ENCODE measurements around the gene PPL. TPM values are rescaled to one million over a fixed set of nuclear protein-coding genes. Genes with fewer than 3 reads are reported as not detected.
A peak's percentile ranks its signal among the peaks of the same experiment; 100 is the strongest.

PPL gene
- total RNA-seq, 1 donor: 27.1 TPM

- TF ChIP-seq, protein P1, sequence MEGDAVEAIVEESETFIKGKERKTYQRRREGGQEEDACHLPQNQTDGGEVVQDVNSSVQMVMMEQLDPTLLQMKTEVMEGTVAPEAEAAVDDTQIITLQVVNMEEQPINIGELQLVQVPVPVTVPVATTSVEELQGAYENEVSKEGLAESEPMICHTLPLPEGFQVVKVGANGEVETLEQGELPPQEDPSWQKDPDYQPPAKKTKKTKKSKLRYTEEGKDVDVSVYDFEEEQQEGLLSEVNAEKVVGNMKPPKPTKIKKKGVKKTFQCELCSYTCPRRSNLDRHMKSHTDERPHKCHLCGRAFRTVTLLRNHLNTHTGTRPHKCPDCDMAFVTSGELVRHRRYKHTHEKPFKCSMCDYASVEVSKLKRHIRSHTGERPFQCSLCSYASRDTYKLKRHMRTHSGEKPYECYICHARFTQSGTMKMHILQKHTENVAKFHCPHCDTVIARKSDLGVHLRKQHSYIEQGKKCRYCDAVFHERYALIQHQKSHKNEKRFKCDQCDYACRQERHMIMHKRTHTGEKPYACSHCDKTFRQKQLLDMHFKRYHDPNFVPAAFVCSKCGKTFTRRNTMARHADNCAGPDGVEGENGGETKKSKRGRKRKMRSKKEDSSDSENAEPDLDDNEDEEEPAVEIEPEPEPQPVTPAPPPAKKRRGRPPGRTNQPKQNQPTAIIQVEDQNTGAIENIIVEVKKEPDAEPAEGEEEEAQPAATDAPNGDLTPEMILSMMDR (IDR thresholded peaks at IDR 0.05; ENCODE audit: extremely low read depth, low read depth, low read length): no peak
- Histone ChIP-seq H2AFZ (ENCODE audit: low read length) (no peak overlapping the region), H3K4me1 (ENCODE audit: insufficient read depth, low read length) (no peaks in the 10 kb centered on the region), H3K9me3 (ENCODE audit: low read depth, low read length) (no peaks in the 10 kb centered on the region), H3K79me2 (ENCODE audit: insufficient read depth, low read length) (no peaks in the 10 kb centered on the region), H3K27me3 (ENCODE audit: insufficient read depth, low read length) (peaks cover 4% of the 10 kb centered on the region), H4K20me1 (ENCODE audit: insufficient read depth, low read length) (peaks cover 3% of the 10 kb centered on the region), H3K4me2 (ENCODE audit: insufficient read depth, low read length) (no peak overlapping the region), H3K27ac (ENCODE audit: low read depth, low read length) (no peak overlapping the region), H3K36me3 (ENCODE audit: insufficient read depth, low read length) (peaks cover 1% of the 10 kb centered on the region), H3K4me3 (ENCODE audit: insufficient read depth, low read length) (no peak overlapping the region)
- peak; percentile 91 for DNase-seq (ENCODE audit: insufficient read length, low spot score, missing footprints)
Measured at GRCh38 chr16:4892361-4893102, 44.4 kb downstream of the PPL start.

DNA sequence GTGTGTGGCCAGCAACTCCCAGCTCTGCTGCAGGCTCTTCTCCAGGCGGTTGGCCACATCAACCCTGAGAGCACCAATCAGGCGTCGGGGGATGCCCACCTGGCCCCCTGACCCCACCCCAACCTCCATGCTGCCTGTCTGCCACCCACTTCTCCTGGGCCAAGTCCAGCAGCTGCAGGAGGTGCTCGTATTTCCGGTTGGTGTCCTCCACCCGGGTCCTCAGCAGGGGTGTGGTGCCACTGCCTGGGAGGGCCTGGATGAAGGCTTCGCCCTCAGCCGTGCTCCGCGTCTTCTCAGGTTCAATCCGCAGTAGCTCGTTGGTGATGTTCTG is 45.1 kb downstream of the PPL start:
- Histone ChIP-seq H3K4me2 (ENCODE audit: insufficient read depth, low read length) (no peak overlapping the region), H4K20me1 (ENCODE audit: insufficient read depth, low read length) (peaks cover 3% of the 10 kb centered on the region), H2AFZ (ENCODE audit: low read length) (no peak overlapping the region), H3K4me1 (ENCODE audit: insufficient read depth, low read length) (no peaks in the 10 kb centered on the region), H3K4me3 (ENCODE audit: insufficient read depth, low read length) (no peak overlapping the region), H3K79me2 (ENCODE audit: insufficient read depth, low read length) (no peaks in the 10 kb centered on the region), H3K27me3 (ENCODE audit: insufficient read depth, low read length) (peaks cover 4% of the 10 kb centered on the region), H3K36me3 (ENCODE audit: insufficient read depth, low read length) (peaks cover 8% of the 10 kb centered on the region), H3K27ac (ENCODE audit: low read depth, low read length) (no peak overlapping the region), H3K9me3 (ENCODE audit: low read depth, low read length) (no peaks in the 10 kb centered on the region)
- no peak for DNase-seq (ENCODE audit: insufficient read length, low spot score, missing footprints)
- TF ChIP-seq, protein P1 (IDR thresholded peaks at IDR 0.05; ENCODE audit: extremely low read depth, low read depth, low read length): no peak

GRCh38 chr16:4891097-4891885 is 45.7 kb downstream of the PPL start:
- no peaks in the 10 kb centered on the region for H3K4me1 ChIP-seq (ENCODE audit: insufficient read depth, low read length)
- DNase-seq (ENCODE audit: insufficient read length, low spot score, missing footprints): peak; percentile 81
- H4K20me1 ChIP-seq (ENCODE audit: insufficient read depth, low read length): peaks cover 3% of the 10 kb centered on the region
- H3K79me2 ChIP-seq (ENCODE audit: insufficient read depth, low read length): no peaks in the 10 kb centered on the region
- no peak overlapping the region for H3K27ac ChIP-seq (ENCODE audit: low read depth, low read length)
- H3K27me3 ChIP-seq (ENCODE audit: insufficient read depth, low read length): peaks cover 4% of the 10 kb centered on the region
- H3K9me3 ChIP-seq (ENCODE audit: low read depth, low read length): no peaks in the 10 kb centered on the region
- TF ChIP-seq, protein P1 (IDR thresholded peaks at IDR 0.05; ENCODE audit: extremely low read depth, low read depth, low read length): no peak
- no peak overlapping the region for H3K4me2 ChIP-seq (ENCODE audit: insufficient read depth, low read length)
- H2AFZ ChIP-seq (ENCODE audit: low read length): no peak overlapping the region
- no peak overlapping the region for H3K4me3 ChIP-seq (ENCODE audit: insufficient read depth, low read length)
- H3K36me3 ChIP-seq (ENCODE audit: insufficient read depth, low read length): peaks cover 12% of the 10 kb centered on the region

DNA sequence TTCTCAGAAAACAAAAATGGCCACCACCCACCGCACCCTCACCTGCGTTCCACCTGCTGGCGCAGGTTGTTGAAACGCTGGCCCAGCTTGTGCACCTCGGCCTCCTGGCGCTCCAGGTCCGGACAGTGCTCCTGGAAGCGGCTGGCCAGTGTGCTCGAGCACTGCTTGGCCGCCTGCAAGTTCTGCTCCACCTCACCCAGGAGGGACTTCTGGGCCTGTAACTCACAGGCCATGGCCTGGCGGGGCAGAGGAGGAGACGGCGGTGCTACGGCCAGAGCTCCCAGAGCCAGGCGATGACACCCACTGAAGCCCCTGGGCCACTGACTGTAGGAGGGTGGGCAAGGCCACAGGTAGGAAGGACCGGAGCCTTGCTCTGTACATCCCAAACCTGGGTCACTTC is 46.3 kb downstream of the PPL start:
- Histone ChIP-seq H3K9me3 (ENCODE audit: low read depth, low read length) (no peaks in the 10 kb centered on the region), H2AFZ (ENCODE audit: low read length) (no peak overlapping the region), H3K79me2 (ENCODE audit: insufficient read depth, low read length) (no peaks in the 10 kb centered on the region), H3K27me3 (ENCODE audit: insufficient read depth, low read length) (no peaks in the 10 kb centered on the region), H4K20me1 (ENCODE audit: insufficient read depth, low read length) (peaks cover 3% of the 10 kb centered on the region), H3K4me1 (ENCODE audit: insufficient read depth, low read length) (no peaks in the 10 kb centered on the region), H3K4me2 (ENCODE audit: insufficient read depth, low read length) (no peak overlapping the region), H3K27ac (ENCODE audit: low read depth, low read length) (no peak overlapping the region), H3K4me3 (ENCODE audit: insufficient read depth, low read length) (no peak overlapping the region), H3K36me3 (ENCODE audit: insufficient read depth, low read length) (peaks cover 18% of the 10 kb centered on the region)
- DNase-seq (ENCODE audit: insufficient read length, low spot score, missing footprints): peak; percentile 66
- TF ChIP-seq, protein P1 (IDR thresholded peaks at IDR 0.05; ENCODE audit: extremely low read depth, low read depth, low read length): no peak
